ENCODE data around the gene KCTD8.

KCTD8 gene

GRCh38 chr4:44448521-44449461 lies at the start of gene KCTD8:
KCTD8 (minus strand) TSS chr4:44448809.
- DNase-seq = peak; percentile 90

- DNase-seq = no peak
Measured at GRCh38 chr4:44494810-44495701, 46.4 kb upstream of the KCTD8 start.

- DNase-seq = peak; percentile 2
Measured at GRCh38 chr4:44493924-44494323, 45.3 kb upstream of the KCTD8 start.

GRCh38 chr4:44487341-44487740 lies 38.7 kb upstream of the KCTD8 start:
- DNase-seq = no peak

- no peak for DNase-seq
Measured at GRCh38 chr4:44479731-44480130, 31.1 kb upstream of the KCTD8 start.

GRCh38 chr4:44462259-44462658 lies 13.7 kb upstream of the KCTD8 start:
- no peak for DNase-seq

GRCh38 chr4:44447563-44448504 lies 775 bp downstream of the KCTD8 start:
- DNase-seq = no peak

- no peak for DNase-seq
Measured at GRCh38 chr4:44446801-44447562, 1.6 kb downstream of the KCTD8 start.

- DNase-seq = no peak
Measured at GRCh38 chr4:44446191-44446590, 2.4 kb downstream of the KCTD8 start.

GRCh38 chr4:44438687-44439086 lies 9.9 kb downstream of the KCTD8 start:
- no peak for DNase-seq

- DNase-seq = no peak
Measured at GRCh38 chr4:44434247-44434646, 14.4 kb downstream of the KCTD8 start.

GRCh38 chr4:44425614-44426208 lies 22.9 kb downstream of the KCTD8 start:
- no peak for DNase-seq

GRCh38 chr4:44422912-44423311 lies 25.7 kb downstream of the KCTD8 start:
- no peak for DNase-seq

- no peak for DNase-seq
Measured at GRCh38 chr4:44421330-44422065, 27.1 kb downstream of the KCTD8 start.

- no peak for DNase-seq
Measured at GRCh38 chr4:44415251-44415650, 33.4 kb downstream of the KCTD8 start.

- no peak for DNase-seq
Measured at GRCh38 chr4:44368413-44369167, 80.0 kb downstream of the KCTD8 start.

- no peak for DNase-seq
Measured at GRCh38 chr4:44354172-44354571, 94.4 kb downstream of the KCTD8 start.

GRCh38 chr4:44351069-44351468 lies 97.5 kb downstream of the KCTD8 start:
- no peak for DNase-seq

GRCh38 chr4:44342800-44343199 lies 105.8 kb downstream of the KCTD8 start:
- no peak for DNase-seq

- DNase-seq = no peak
Measured at GRCh38 chr4:44326741-44327140, 121.9 kb downstream of the KCTD8 start.
